HCEC 1CT (cell line): ENCODE data around the gene PCSK4.
"Not testable (repeated sequence)": the region's sequence is repeated elsewhere in the genome, so short reads cannot be mapped to it uniquely, and the experiment has no call there.

Experiments
- DNase-seq: peaks from one replicate; pipeline ENCODE4 v3.0.0-alpha.2; 2017

Gene PCSK4

GRCh38 chr19:1486720-1487575 lies 3.2 kb downstream of the PCSK4 start:
- no peak for DNase-seq

- DNase-seq = no peak
Observed at GRCh38 chr19:1483979-1484428, 6.1 kb downstream of the PCSK4 start.

- DNase-seq = no peak
Observed at GRCh38 chr19:1483131-1483978, 6.8 kb downstream of the PCSK4 start.

- DNase-seq = no peak
Observed at GRCh38 chr19:1482361-1483130, 7.6 kb downstream of the PCSK4 start.

GRCh38 chr19:1481893-1482360 lies 8.2 kb downstream of the PCSK4 start:
- no peak for DNase-seq

- no peak for DNase-seq
Observed at GRCh38 chr19:1481224-1481892, 8.8 kb downstream of the PCSK4 start.

GRCh38 chr19:1478934-1479707 lies 11.0 kb downstream of the PCSK4 start, which contains the start of gene C19orf25:
TSS of gene C19orf25 (minus strand) at chr19:1479215. CDS start at chr19:1478903, 312 bp downstream.
- DNase-seq = peak; percentile 93

GRCh38 chr19:1477056-1477455 lies 13.1 kb downstream of the PCSK4 start:
- DNase-seq = not testable (repeated sequence)

GRCh38 chr19:1475751-1476437 lies 14.3 kb downstream of the PCSK4 start:
- no peak for DNase-seq

GRCh38 chr19:1474765-1475351 lies 15.3 kb downstream of the PCSK4 start:
- DNase-seq = no peak

GRCh38 chr19:1474011-1474764 lies 16.0 kb downstream of the PCSK4 start:
- DNase-seq = peak; percentile 5

- DNase-seq = no peak
Observed at GRCh38 chr19:1473085-1473851, 16.9 kb downstream of the PCSK4 start.

GRCh38 chr19:1472231-1473084 lies 17.7 kb downstream of the PCSK4 start:
- DNase-seq = peak; percentile 0

GRCh38 chr19:1471515-1472160 lies 18.5 kb downstream of the PCSK4 start:
- DNase-seq = no peak

GRCh38 chr19:1471010-1471514 lies 19.1 kb downstream of the PCSK4 start:
- no peak for DNase-seq

GRCh38 chr19:1470305-1471009 lies 19.7 kb downstream of the PCSK4 start:
- DNase-seq = peak; percentile 0

- DNase-seq = no peak
Observed at GRCh38 chr19:1470055-1470304, 20.2 kb downstream of the PCSK4 start.
